CD4-positive, alpha-beta T cell treated with Interleukin-15 for 4 hours (primary cell): ENCODE data around the gene CTIF.
A peak's percentile ranks its signal among the peaks of the same experiment; 100 is the strongest.

ENCODE experiments used
- DNase-seq: peaks from one replicate; pipeline ENCODE4 v3.0.0-alpha.2; 2020; ENCODE audit warnings: low spot score

CTIF gene

DNA sequence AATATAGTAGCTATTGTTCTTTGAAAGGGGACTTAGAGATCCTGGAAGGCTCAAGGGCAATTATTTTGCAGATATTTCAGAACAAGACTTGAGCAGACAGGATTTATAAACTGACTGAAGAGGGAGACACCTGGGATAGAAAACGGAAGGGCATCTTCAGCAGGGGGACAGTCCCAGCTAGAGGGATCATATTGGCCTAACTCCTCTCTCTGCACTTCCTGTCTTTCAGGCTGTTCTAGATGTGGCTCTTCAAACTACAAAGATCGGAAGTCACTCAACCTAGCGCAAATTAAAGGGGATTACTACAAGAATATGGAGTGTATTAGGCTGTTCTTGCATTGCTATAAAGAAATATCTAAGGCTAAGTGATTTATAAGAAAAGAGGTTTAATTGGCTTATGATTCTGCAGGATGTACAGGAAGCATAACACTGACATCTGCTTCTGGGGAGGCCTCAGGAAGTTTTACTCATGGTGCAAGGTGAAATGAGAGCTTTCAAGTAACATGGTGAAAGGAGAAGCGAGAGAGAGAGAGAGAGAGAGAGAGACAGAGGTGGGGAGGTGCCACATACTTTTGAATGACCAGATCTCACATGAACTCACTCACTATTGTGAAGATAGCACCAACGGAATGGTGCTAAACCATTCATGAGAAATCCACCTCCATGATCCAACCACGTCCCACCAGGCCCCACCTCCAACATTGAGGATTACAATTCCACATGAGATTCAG lies 5.3 kb upstream of the CTIF start:
- no peak for DNase-seq

GRCh38 chr18:48534364-48534763 lies 4.5 kb upstream of the CTIF start:
- no peak for DNase-seq

DNA sequence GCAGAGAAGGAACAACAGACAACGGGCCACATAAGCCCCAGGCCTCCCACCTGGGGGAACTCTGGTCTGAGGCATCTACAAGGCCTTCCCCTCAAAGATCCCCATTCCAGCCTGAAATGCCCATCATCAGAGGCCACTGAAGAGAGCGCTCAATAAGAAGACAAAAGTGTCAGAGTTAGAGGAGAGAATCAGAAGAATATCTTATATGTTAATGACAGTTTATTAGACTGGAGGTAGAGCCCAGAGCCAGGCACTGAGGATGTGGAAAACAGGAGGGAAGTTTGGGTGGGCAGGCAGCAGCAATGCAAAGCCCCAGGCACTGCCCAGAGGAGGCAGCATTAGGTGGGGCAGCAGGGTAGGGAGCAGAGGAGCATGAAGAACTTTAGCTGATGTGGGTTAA lies 2.9 kb upstream of the CTIF start:
- no peak for DNase-seq

DNA sequence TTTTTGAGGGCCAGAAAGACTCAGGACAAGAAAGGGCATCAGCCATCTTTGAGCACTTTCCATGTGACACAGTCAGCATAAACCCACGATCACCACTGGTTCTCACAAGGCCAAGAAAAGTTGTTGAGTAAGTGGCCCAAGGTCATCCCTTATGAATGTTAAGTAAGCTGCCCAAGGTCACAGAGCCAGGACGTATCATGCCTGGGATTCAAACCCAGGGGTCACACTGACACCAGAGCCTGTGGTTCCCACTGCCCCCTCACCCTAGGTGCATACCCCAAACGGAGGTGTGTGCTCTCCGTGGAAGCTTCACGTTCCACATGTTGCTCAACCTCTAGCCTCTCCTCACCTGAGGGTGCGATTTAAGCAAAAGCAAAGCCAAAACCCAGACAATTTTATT lies 2.3 kb upstream of the CTIF start:
- DNase-seq: no peak

DNA sequence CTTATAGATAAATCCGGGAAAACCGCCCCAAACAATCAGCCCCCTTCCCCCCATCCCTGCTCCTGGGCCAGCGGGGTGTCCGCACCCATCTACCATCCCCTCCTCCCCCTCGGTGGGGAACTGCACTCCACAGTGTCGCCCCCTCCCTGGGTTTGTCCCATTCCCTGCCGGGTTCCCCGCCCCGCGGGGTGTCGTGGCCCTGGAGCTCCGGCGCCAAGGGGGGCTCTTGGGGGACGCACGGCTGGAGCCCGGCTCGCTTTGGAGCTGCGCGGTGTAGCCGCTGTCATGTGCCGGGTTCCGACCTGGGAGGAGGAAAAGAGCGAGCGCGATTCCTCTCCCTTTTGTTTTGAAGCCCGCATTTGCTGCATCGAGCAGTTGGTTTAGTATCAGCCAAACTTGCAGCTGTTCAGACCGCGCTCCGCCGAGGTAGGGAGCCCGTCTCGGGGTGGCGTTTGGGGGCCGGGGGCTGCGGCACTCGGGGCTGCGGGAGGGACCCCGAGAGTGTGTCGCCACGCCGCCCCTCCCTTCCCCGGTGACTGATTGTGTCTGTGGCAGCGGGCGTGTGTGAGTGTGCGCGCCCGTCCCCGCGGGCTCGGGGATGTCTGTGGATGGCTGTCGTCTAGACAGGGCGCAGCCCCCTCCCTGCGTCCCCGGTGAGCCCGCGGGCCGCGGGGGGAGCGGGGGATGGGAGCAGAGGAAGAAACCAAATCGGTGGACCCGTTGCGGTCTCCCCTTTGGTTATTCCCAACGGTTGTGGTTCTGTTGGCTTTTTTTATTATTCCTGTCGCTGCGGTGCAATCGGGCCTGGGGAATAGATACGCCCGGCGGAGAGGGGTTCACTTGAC lies 797 bp downstream of the CTIF start:
- DNase-seq: peak; percentile 36

GRCh38 chr18:48540251-48541025 lies 1.6 kb downstream of the CTIF start:
- peak; percentile 17 for DNase-seq

GRCh38 chr18:48541026-48541746 lies 2.4 kb downstream of the CTIF start:
- no peak for DNase-seq

DNA sequence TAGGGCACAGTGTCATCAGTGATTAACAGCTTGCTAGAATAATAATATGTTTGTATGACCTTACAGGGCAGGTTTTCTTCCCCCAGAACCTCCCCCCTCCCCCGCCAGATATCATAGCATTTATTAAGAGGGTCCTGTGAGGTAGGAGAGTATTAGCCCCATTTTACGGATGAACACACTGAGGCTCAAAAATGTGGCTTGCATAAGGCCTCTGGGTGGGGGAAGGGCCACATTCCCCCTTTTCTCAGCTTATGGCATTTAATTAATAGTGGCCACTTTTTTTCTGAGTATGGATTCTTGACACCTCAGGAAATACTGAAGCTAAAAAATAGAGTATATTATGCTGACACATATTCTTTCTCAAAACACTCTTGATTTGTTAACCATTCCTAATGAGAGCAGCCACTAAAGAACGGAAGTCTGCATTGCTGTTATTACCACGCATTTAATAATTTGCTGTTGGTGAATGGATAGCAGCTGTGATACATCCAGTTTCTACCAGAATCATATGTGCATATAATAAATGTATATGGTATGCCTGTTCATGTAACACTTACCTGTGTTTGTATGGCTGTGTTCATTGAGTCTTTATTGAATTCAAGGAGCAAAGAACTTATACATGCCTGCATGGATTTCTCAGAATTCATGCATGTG lies 3.0 kb downstream of the CTIF start:
- no peak for DNase-seq

GRCh38 chr18:48542513-48543181 lies 3.8 kb downstream of the CTIF start:
- no peak for DNase-seq

GRCh38 chr18:48543228-48543627 lies 4.4 kb downstream of the CTIF start:
- DNase-seq: peak; percentile 33

DNA sequence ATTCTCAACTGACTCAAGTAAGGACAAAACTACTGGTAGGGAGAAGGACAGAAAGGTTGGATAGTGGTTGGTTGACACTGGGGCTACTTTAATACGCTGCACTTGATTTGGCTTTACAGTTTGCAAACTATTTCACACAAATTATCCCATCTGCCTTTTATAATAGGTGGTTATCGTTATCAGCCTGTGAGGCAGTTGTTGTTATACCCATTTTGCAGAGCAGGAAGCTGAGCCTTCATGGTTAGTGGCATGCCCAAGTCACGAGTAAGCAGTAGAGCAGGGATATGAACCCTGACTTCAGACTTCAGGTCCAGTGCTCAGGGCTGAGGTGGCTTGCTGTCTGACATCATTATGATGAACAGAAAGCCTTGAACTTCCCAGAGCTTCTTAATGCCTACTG lies 5.3 kb downstream of the CTIF start:
- no peak for DNase-seq

DNA sequence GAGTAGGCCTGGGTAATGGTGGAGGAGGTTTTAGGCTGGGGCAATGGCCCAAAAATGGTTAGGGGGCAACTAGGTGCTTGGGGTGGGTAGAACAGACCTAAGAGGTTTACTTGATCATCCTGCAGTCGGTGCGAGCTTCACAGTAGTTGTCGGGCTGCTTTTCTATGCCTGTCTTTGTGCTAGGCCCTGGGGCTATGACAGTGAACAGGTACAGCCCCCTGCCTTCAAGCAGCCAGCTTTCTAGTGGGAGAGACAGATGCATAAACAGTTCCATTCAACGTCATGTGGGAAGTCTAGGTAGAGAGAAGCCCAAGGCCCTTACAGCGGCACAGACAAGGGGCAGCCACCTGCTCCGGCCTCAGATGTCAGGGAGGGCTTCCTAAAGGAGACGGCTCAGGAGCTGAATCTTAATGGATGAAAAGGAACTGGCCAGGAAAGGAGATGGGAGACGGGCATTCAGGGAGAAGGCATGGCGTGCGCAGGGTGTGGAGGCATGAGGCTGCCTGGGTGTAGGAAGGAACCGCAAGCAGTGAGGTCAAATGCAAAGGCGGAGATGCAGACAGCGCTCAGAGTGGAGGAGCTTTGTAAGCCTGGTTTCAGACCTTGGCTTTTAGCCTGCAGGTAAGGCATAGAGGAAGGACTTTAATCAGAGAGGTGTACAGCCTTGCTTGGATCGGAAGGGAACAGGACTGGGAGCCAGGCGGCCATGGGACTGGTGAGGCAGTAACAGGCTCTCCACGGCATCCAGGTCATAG lies 6.0 kb downstream of the CTIF start:
- no peak for DNase-seq

DNA sequence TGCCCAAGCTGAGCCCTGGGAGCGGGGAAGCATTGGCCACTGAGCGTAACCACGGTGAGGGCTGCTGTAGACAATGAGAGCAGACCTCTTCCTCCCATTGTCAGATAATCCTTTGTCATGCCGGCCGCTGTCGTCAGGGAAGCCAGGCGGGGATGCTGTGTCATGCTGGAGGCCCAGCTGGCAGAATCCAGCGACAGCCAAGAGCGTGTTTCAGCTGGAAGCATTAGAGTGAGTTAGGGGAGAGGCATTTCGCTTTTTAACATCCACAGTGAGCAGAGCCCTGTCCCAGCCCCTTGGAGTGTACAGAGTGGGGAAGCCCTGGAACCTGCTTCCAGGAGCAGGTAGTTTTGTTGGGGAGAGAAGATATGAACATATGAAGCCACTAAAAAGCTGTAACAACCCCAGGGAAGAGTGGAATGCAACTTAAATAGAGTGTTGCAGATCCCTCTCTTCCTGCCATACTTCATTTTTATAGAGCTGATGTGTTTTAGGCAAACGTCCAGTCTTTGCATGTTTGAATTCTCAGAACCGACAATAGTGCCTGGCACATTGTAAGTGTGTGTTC lies 7.0 kb downstream of the CTIF start:
- no peak for DNase-seq

DNA sequence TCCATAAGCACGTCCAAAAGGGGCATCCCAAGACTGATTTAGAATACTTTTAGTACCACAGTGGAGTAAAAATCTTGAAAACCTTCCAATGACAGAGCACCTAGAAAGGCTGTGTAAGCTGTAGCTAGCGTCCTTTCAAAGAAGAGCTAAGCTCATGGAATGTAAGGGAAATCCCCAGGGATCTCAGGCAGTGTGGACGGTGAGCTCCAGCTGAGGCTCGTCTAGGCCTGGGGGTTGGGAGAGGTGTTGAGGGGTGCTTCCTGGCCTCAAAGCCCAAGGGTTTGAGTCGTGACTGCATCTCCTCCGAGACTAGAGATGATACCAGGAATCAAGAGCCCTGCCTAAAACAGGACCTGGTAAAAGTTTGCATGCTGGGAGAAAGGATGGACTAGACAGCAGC lies 7.6 kb downstream of the CTIF start:
- DNase-seq: no peak

DNA sequence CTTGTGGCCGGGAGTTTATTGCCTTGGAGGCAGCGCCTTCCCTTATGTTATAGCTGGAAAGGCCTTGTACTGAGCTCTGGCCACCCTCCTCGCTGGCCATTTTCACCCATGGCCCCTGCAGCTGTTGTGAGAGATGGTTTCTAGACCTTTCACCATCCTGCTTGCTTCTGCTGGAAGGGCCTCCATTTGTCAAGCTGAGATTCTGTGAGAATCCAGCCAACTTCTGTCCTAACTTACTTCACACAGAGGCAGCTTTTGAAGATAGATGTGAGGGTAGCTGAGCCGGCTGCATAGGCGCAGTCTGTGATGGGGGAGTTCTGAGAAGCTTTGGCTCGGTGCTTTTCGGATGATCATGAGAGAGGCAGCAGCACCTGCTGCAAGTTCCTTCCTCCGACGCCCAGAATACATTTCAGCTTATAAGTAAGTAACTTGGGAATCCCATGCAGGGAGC lies 8.7 kb downstream of the CTIF start:
- DNase-seq: no peak

GRCh38 chr18:48548011-48548771 lies 9.4 kb downstream of the CTIF start:
- DNase-seq: no peak

GRCh38 chr18:48548921-48549320 lies 10.1 kb downstream of the CTIF start:
- no peak for DNase-seq

- no peak for DNase-seq
Measured at GRCh38 chr18:48550101-48550729, 11.4 kb downstream of the CTIF start.

DNA sequence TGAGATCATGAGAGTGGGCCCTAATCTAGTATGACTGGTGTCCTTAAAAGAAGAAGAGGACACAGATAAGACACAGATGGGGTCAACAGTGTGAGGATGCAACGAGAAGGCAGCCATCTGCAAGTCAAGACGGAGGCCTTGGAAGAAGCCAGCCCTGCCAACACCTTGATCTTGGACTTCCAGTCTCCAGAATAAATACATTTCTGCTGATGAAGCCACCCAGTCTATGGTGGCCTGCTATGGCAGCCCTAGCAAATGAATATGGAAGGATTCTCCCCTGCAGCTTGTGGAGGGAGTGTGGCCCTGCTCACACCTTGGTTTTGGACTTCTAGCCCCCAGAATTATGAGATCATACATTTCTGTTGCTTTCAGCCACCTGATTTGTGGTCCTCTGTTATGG lies 12.3 kb downstream of the CTIF start:
- DNase-seq: no peak
